Fibroblast of lung (primary cell): Measurements from ENCODE around the gene PCID2.

Experiments
- CTCF ChIP-seq, 2 donors: IDR thresholded peaks in 1 of 2; conservative IDR thresholded peaks in 1 of 2; 1 replicate in 1 of 2; 2 replicates in 1 of 2; pipeline ENCODE4 v1.5.1; 2011 to 2012; ENCODE audit warnings: low read length in 2 of 2, control low read depth in 1 of 2, inconsistent platforms in 1 of 2, low read depth in 1 of 2, mild to moderate bottlenecking in 1 of 2
- EZH2 ChIP-seq: IDR thresholded peaks from 2 replicates; pipeline ENCODE4 v1.5.1; 2012; ENCODE audit warnings: low read length, control low read depth, mild to moderate bottlenecking; ENCODE audit errors: missing control alignments

- TF ChIP-seq CTCF (conservative IDR thresholded peaks at IDR 0.05 in 1 of 2, IDR thresholded peaks at IDR 0.05 in 1 of 2; ENCODE audit: low read depth in 1 of 2, low read length in 2 of 2) = no peak
- no peak for TF ChIP-seq EZH2
Observed at GRCh38 chr13:113182046-113182445, 26.4 kb downstream of the PCID2 start.
